ENCODE data around the gene ZNF462. TPM values are rescaled to one million over a fixed set of nuclear protein-coding genes. Genes with fewer than 3 reads are reported as not detected.

ZNF462 gene
- total RNA-seq, 1 experiment from 2014 or later: 164 TPM

GRCh38 chr9:107016383-107016782 is 153.4 kb downstream of the ZNF462 start:
- Mint-ChIP-seq H3K27ac (no peak overlapping the region), H3K4me1 (peaks cover 14 to 25% of the 10 kb centered on the region in 2 experiments), H3K4me3 (no peak overlapping the region; a peak in 1 of 5 replicates), H3K9me3 (peaks cover 7 to 10% of the 10 kb centered on the region in 2 experiments), H3K27me3 (ENCODE audit: low read depth) (peaks cover 2% of the 10 kb centered on the region), H3K36me3 (ENCODE audit: insufficient read depth in 1 of 3, low read depth in 3 of 3) (peaks cover 8 to 14% (median 14%) of the 10 kb centered on the region in 3 experiments)
- Histone ChIP-seq H3K14ac (ENCODE audit: insufficient read depth, low read length) (no peak overlapping the region), H3K23me2 (ENCODE audit: insufficient read length, low read depth, low read length, poor library complexity, severe bottlenecking) (no peaks in the 10 kb centered on the region), H2BK120ac (ENCODE audit: low read depth, low read length, poor library complexity, severe bottlenecking) (no peak overlapping the region), H3K9me3 (ENCODE audit: control insufficient read depth, low read depth, low read length) (peaks cover 4% of the 10 kb centered on the region), H4K20me1 (ENCODE audit: control insufficient read depth, insufficient read depth, insufficient read length) (no peaks in the 10 kb centered on the region), H3K23ac (ENCODE audit: insufficient read length, low read depth, low read length) (no peak overlapping the region), H3K4ac (ENCODE audit: low read depth, low read length) (no peak overlapping the region), H3K4me1 (ENCODE audit: insufficient read depth, low read length) (no peaks in the 10 kb centered on the region), H2AK5ac (ENCODE audit: insufficient read length, low read length) (no peak overlapping the region), H3K27me3 (ENCODE audit: insufficient read depth, low read length) (no peaks in the 10 kb centered on the region), H4K5ac (ENCODE audit: insufficient read length, low read depth, low read length) (no peak overlapping the region), H3K79me1 (ENCODE audit: insufficient read depth, low read depth, low read length, poor library complexity, severe bottlenecking) (no peaks in the 10 kb centered on the region), H3K79me2 (ENCODE audit: insufficient read depth, low read length) (no peaks in the 10 kb centered on the region; the same call in 1 of the 2 replicates), H2BK12ac (ENCODE audit: insufficient read length, low read depth, low read length) (no peak overlapping the region), H4K8ac (replicated peaks; ENCODE audit: insufficient read length, low read depth, low read length) (no peak overlapping the region), H4K91ac (ENCODE audit: insufficient read length, low read depth, low read length) (no peak overlapping the region), H3T11ph (ENCODE audit: low read length) (no peak overlapping the region), H3K18ac (ENCODE audit: insufficient read length, low read depth, low read length) (no peak overlapping the region), H3K4me2 (ENCODE audit: insufficient read depth, insufficient read length, low read length) (no peak overlapping the region), H3K9ac (ENCODE audit: extremely low read depth, insufficient read length, low read length) (no peak overlapping the region), H2BK5ac (ENCODE audit: insufficient read length, low read length) (no peak overlapping the region), H3K56ac (ENCODE audit: insufficient read length, low read depth, low read length) (no peak overlapping the region), H3K27ac (ENCODE audit: insufficient read length, low read depth, low read length) (no peak overlapping the region), H2BK15ac (ENCODE audit: low read depth, low read length) (no peak overlapping the region), H2BK20ac (ENCODE audit: low read depth, low read length, poor library complexity, severe bottlenecking) (no peak overlapping the region), H2AFZ (ENCODE audit: low read length) (no peak overlapping the region)
- DNase-seq: no peak
- no peak for TF ChIP-seq CTCF (conservative IDR thresholded peaks at IDR 0.05)
- no CpG with 5 or more reads among the region's 4 CpGs for WGBS (ENCODE audit: extremely low coverage, insufficient read length, low lambda C conversion rate)
